ENCODE measurements around the gene ERBB2.

DNA sequence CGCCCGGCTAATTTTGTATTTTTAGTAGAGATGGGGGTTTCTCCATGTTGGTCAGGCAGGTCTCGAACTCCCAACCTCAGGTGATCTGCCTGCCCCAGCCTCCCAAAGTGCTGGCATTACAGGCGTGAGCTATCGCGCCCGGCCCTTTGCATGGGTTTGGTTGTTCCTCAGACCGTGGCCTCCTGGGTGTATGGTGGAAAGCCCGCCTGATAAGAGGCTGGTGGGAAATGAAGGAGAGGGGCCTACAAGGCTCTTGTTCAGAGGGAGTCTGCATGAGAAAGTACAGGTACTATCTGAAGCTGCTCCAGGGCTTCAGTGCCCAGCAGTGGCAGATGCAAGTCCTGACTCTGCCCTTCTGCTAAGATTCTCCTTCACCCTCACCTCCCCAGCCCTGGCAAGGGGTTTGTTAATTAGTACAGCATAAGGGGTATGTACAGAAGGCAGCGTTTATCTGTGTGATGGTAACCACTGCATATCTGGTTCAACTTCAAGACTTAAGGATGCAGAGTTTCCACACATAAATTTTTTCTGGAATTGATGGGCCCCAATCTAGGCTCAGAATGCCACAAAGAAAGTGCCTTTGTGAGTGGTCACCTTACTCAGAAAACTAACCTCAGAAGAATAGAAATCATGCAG, 62.1 kb downstream of the ERBB2 start:
- TF ChIP-seq, protein P1, sequence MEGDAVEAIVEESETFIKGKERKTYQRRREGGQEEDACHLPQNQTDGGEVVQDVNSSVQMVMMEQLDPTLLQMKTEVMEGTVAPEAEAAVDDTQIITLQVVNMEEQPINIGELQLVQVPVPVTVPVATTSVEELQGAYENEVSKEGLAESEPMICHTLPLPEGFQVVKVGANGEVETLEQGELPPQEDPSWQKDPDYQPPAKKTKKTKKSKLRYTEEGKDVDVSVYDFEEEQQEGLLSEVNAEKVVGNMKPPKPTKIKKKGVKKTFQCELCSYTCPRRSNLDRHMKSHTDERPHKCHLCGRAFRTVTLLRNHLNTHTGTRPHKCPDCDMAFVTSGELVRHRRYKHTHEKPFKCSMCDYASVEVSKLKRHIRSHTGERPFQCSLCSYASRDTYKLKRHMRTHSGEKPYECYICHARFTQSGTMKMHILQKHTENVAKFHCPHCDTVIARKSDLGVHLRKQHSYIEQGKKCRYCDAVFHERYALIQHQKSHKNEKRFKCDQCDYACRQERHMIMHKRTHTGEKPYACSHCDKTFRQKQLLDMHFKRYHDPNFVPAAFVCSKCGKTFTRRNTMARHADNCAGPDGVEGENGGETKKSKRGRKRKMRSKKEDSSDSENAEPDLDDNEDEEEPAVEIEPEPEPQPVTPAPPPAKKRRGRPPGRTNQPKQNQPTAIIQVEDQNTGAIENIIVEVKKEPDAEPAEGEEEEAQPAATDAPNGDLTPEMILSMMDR (IDR thresholded peaks at IDR 0.05), result no peak
- TF ChIP-seq POLR2A (IDR thresholded peaks at IDR 0.05), result no peak
- TF ChIP-seq POLR2AphosphoS5 (IDR thresholded peaks at IDR 0.05), result no peak
